HT1080 (cell line): ENCODE results near the gene TTC23. TPM values are rescaled to one million over a fixed set of nuclear protein-coding genes. Genes with fewer than 3 reads are reported as not detected.
A peak's percentile ranks its signal among the peaks of the same experiment; 100 is the strongest.
"Not testable (repeated sequence)": the region's sequence is repeated elsewhere in the genome, so short reads cannot be mapped to it uniquely, and the experiment has no call there.

Source experiments
- DNase-seq: peaks from one replicate; pipeline ENCODE4 v3.0.0-alpha.2; 2015; ENCODE audit warnings: low read depth
- total RNA-seq: library from RNA; depleted of rRNA; stranded (reverse); fragments of >200 nt; shearing (Covaris generic); gene quantifications from 2 replicates; pipeline ENCODE4 v1.2.3, GENCODE V29; 2014

TTC23 gene
- total RNA-seq, 1 experiment from 2014 or later: 11.9 TPM

DNA sequence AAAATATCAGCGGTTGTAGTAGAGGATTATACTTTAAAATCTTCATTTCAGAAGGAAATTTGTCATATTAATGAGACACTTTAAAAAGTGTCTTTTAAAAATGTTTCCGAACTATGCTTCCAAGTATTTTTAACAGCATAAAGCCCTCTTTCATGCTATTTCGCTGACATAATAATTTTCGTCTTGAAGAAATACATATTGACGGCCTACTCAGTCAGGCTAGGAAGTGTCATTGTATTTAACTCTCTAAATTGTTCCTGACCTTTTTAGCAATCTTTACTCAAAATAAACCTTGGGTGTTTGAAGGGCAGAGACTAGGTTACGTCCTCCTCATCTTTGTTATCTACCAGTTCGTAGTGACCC, 1.1 kb upstream of the TTC23 start:
- DNase-seq: no peak

DNA sequence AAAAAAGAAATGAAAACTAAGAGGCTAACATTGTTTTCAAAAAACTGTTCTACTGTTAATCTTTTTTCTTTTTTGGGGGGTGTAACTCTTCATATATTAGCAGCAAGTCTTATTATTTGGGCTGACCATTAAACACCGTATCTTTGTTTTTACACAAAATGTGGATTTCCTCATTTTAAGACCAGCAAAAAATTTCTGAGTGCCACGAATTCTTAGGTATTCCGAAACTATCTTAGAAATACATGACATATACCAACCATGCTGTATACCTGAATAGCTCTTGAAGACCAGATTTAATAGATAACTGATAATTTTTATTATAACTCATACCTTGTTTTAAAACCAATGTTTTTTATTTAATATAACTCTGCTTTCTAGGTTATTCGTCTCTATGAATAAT, 620 bp upstream of the TTC23 start:
- no peak for DNase-seq

DNA sequence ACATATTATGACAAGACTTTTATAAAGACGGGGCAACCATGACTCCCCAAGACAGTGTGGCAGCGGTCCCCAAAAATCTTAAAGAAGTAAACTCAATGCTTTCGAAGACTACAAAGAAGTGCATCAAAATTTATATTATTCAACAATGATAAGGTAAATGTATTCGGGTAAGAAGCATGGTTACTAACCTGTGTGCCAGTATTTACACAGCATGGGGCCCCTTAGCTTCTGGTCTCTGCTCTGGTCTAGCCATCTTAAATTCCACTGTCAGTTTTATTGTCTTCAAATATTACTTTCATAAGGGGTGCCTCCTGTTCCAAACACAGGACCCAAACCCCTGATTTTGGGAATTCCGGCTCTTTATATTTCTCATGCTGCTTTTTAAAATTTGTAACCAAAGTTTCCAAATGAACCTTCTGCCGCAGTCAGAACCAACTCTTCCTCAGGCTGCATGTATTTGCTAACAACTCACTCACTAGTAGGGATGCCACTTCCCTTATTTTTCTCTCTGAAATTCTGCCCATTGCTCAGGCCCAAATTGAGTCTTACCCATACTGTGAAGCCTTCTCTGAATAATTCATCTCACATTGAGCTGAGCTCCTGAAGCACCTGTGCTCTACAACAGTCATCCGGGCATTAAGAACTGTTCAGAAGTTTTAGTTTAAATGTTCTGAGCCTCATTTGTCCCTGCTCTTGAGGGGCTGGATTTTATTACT, 1.2 kb downstream of the TTC23 start:
- DNase-seq: no peak

DNA sequence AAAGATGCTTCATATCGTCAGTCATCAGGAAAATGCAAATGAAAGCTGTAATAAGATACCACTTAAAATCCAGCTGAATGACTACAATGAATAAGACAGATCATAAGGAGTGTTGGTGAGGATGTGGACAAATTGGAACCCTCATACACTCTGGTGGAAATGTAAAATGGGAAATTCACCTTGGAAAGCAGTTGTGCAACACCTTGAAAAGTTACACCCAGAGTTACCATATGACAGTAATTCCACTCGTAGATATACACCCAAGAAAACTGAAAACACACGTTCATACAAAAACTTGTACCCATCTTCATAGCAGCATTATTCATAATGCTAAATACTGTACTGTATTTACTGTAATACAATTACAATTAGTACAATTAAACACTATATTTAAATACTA, 2.3 kb downstream of the TTC23 start:
- no peak for DNase-seq

DNA sequence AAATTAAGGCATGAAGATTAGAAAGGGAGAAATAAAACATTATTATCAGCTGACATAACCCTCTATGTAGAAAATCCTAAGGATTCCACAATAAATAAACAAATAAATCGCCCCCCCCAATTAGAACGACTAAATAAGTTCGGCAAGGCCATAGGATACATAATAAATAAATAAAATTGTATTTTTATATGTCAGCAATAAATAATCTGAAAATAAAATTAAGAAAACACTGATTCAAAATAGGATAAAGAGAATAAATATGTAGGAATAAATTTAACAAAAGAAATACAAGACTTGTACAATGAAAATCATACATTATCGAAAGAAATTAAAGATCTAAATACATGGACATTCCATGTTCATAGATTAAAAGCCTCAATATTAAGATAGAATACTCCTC, 5.1 kb downstream of the TTC23 start:
- no peak for DNase-seq

DNA sequence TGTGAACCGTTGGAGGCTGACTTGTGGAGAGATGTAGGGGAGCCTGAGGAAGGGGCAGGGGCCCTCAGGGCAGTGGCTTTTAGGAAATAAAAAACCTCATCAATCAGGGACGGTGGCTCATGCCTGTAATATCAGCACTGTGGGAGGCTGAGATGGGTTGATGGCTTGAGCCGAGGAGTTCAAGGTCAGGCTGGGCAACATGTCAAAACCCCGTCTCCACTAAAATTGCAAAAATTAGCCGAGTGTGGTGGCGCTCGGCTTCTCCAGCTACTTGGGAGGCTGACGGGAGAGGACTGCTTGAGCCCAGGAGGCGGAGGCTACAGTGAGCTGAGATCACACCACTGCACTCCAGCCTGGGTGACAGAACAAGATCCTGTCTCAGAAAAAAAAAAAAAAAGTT, 7.6 kb downstream of the TTC23 start:
- DNase-seq: no peak

DNA sequence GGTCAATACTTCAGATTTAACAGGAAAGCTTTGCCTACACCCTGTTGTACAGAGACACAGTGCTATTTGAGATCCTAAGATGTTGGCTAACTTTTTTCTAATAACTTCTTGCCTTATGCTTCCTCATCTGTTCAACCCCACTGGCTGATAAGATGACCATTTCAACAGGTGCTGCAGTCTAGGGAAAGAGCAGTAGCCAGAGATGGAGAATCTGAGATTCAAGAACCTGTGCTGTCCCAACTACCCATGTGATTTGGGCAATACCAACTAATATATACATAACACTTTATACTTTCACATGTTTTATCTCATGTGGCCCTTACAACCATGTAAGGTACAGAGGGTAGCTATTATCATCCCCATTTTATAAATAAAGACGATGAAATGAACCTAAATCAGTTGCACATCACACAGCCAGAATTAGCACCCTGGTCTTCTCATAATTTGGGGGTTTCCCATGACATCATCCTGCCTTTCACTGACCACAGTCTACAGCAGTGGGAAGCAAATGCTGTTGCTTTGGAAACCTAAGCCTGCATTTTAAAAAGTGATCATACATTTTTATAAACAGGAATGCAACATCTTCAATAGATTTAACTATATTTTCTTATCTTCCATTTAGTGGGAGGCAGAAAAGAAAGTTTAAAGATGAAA, 9.7 kb downstream of the TTC23 start:
- no peak for DNase-seq

DNA sequence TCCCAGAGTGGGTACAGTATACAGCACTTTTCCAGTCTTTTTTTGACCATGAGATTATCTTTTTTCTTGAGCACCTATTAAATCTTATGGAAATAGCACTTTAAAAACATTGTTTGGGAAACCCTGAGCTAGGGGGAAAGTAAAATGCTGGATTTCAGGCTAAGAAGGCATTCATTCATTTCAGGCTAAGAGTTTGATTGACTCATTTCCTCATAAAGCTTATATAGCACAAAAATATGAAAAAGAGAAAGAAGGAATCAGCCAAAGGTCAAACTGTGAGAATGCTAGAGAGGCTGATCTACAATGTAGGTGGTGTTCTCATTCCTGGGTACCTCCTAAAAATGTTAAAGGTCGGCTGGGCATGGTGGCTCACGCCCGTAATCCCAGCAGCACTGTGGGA, 10.5 kb downstream of the TTC23 start:
- DNase-seq: peak; percentile 10

DNA sequence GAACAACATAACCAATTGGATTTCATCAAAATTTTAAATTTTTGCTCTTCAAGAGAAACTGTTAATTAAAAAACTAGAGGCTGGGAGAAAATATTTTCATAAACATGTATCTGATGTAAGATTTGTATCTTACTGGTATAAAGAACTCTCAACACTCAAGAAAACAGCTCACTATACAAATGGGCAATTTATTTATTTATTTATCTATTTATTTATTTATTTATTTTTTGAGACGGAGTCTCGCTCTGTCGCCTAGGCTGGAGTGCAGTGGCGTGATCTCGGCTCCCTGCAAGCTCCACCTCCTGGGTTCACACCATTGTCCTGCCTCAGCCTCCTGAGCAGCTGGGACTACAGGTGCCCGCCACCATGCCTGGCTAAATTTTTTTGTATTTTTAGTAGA, 15.2 kb downstream of the TTC23 start:
- DNase-seq: not testable (repeated sequence)

DNA sequence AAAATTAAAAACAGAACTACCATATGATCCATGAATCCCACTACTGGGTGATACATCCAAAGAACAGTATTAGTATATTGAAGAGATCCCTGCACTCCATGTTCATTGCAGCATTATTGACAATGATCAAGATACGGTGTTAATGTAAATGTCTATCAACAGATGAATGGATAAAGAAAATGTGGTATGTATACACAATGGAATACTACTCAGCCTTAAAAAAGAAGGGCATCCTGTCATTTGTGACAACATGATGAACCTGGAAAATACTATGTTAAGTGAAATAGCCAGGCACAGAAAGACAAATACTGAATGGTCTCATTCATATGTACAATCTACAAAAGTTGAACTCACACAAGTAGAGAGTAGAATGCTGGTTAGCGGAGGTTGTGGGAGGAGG, 16.6 kb downstream of the TTC23 start:
- DNase-seq: no peak

DNA sequence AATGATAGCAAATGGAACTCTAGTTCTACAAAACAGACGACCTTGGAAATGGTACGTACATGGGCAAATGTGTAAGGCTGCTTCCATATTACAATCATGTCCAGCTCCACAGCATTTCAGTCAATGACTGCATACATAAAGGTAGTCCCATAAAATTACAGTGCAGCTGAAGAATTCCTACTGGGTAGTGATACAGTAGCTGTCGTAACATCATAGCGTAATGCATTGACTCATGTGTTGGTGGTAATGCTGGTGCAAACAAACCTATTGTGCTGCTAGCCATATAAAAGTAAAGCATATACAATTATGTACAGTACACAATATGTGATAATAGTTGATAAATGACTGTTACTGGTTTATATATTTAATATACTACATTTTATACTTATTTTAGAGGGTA, 18.5 kb downstream of the TTC23 start:
- no peak for DNase-seq

DNA sequence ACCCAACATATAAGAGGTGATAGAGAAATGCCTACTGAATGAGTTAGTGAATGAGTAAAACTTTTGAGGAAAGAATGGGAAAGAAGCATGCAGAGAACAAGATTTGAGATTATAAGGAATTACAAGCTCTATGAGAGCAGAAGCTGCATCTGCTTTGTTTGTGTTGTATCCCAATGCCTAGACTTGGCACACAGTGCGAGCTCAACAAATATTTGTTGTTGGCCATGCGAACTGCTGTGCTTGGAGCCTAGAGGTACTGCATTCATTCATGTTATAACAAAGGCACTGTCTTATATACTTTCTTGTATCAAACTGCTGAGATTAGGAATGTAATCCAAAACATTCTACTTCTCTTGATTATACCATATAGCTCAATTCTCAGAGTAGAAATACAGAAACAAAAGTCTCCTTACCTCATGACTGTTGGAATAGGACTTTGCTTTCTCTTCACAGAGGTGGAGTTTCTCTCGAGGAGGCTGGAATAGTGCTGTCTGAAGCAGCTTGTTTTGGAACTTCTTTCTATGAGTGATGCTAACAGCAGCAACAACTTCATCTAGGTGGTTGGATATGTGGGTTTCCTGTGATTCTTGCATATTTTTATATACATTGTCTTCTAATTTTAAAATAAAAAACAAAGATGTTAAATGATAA, 21.1 kb downstream of the TTC23 start:
- DNase-seq: no peak

DNA sequence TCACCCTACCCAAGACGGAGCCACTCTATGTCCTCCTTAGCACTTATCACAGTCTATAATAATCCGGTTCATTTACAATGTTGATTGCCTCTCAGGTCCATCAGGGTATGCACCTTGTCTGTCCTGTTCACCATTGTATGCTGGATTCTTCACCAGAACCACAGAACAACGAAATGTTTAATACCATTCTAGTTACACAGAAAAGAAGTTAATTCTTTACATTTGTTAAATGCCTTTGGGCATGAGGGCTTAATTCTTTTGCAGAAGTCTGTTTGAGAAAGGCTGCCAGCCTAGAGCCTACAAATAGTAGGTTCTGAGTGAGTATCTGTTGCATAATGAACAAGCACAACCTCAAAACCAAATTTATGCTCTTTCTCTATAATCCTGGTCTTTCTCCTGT, 22.6 kb downstream of the TTC23 start:
- no peak for DNase-seq

DNA sequence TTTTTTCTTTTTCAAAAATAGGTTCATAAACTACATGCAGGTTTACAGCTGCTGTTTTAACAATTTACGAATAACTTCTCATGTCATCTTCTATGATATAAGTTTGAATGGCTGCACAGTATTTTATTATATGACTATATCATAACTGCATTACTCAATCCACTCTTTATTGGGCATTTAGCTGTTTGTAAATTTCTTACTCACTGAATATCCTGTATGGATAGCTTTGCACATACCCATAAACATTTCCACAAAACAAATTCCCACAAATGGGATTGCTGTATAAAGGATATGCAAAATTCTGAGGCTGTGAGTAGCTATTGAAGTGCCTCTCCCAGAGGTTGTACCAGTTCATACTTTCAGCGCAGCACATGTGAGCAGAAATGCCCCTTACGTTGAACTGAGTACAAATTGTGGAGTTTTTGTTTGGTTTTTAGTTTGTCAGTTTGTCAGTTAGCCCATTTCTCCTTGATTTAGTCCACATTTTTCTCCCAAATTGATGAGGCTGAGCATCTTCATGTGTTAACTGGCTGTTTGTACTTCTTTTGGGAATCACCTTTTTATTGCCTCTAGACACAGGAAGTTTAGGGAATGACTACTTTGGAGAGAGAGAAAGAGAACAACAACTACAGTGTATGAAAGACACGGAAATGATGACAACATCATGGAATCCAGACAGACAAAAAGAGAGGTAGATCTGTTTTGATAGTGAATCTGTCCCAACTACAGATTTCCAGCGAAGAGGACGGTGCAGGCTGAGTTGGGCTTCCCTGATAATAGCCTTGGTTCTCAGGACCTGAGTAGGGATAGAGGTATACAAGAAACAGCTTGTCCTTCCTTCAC, 24.8 kb downstream of the TTC23 start:
- peak; percentile 32 for DNase-seq

DNA sequence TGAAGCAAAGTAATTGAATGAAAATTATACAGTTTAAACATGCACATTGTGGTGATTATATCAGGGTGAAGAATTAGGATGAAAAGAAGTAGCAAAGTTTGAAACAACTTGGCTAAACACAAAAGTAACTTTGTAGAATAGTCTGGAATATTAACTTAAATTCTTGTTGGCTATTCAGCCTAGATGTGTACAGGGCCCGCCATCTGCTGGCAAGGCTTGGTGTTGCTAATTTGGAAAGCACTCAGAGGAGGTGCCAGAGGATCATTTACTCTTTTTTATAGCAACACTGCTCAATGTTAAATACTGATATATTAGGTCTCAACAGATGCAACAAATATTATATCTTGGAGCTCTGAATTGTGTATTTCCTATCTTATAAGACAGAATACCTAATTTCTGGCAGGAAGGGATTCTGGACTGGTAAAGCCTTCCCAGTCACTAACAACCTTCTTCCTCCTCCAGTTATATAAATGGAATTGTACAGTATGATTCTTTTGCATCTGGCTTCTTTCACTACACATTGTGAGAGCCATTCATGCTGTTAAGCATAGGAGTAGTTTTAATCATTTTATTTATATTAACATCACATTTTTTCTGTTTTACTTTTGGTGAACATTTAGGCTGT, 36.1 kb downstream of the TTC23 start:
- peak; percentile 56 for DNase-seq

DNA sequence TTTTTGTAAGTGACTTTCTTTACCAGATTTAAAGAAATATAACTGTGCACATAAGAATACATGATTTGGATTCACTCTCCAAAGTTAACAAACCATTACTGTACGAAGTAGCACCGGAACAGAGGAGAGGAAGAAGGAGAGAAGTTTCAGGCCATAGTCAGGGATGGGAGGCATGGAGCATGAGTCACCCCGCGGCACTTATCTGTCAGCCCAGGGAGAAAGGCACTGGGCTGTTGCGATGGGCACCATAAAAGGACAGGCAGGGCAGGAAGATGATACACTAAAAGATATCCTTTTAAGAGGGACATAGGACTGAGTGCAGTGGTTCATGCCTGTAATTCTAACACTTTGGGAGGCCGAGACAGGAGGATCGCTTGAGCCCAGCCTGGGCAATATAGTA, 37.0 kb downstream of the TTC23 start:
- DNase-seq: peak; percentile 83

DNA sequence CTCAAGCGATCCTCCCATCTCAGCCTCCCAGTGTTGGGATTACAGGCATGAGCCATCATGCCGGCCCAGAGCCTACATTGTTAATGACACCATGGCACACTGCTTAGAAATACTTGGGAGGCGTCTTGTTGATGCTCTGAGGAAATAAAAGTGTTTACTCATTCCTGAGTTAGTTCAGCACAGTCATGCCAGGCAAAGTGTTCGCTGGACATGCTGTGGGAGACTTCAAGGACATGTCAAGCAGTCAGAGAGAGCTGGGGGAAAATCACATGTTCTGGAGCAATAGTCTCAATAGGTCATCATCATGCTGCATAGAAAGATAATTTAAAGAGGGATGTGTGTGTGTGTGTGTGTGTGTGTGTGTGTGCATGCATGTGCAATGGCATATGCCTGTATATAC, 37.5 kb downstream of the TTC23 start:
- DNase-seq: peak; percentile 27

DNA sequence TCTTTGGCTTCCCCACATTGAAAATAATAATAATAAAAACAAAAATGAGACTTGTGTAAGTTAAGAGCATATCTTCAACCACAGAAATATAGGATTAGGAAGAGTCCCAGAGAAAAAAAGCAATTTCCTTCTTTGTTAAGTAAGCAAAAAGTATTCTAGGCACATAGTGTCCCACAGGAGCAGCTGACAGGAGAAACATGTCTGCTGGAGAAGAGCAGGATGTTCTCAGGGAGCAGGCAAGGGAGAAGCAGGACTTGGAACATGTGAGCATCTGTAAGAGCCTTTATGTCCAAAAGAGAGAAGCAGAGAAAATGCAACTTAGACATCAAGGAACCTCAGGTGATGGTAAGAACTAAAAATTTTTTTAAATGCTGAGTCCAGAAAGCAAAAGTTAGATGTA, 39.0 kb downstream of the TTC23 start:
- no peak for DNase-seq

DNA sequence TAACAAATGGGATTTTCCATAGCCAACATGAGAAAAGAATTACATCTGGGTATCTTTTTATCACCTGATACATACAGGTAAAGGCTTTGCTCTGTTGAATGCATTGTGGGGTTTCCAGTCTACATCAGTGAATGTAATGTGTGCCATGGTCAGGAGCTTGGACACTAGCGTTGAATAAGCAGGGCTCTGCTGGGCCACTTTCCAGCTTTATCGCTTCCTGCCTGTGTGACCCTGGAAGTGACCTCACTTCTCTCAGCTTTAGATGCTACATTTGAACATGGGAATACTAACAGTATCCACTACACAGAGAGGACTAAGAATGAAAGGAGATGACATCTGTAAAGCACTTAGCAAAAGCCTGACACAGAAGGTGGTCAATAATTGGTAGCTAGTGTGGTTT, 40.1 kb downstream of the TTC23 start:
- DNase-seq: no peak

DNA sequence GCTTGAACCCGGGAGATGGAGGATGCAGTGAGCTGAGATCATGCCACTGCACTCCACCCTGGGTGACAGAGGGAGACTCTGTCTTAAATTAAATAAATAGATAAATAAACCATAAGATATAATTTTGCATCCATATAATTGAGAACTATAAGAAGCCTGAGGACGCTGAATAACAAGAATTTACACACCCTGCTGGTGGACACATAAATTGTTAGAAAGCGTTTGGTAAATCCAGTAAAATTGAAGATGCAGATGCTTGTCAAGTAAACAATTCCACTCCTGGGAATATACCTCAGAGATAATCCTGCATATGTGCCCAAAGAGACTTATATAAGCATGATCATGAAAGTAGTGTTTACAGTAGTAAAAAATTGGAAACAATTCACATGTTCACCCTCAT, 41.7 kb downstream of the TTC23 start:
- no peak for DNase-seq

DNA sequence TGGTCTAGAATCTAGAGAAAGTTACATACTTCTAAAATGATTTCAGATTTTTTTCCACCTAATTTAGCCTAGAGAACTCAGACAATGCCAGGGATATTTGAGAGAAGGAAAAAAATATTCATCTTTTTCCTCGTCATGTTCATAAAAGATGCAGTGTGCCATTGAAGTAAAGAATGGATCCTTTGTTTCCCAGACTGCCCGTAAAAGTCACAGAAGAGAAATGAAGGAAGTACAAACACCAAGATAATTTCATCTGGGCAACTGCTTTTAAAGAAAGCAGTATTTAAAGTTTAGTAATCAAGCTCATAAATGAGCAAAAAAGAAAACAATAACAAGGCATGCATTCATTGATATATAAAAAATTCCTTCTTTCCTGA, 47.2 kb downstream of the TTC23 start:
- no peak for DNase-seq
